Measurements from ENCODE around the gene DNAH1.
A peak's percentile ranks its signal among the peaks of the same experiment; 100 is the strongest.
"Not testable (repeated sequence)": the region's sequence is repeated elsewhere in the genome, so short reads cannot be mapped to it uniquely, and the experiment has no call there.

The DNAH1 gene

GRCh38 chr3:52280050-52280461 is 36.1 kb upstream of the DNAH1 start:
- no peaks in the 10 kb centered on the region for H3K9me3 ChIP-seq (ENCODE audit: control insufficient read depth, insufficient read depth, low read length)
- H3K27me3 ChIP-seq (ENCODE audit: control insufficient read depth, insufficient read depth, low read length), result no peaks in the 10 kb centered on the region
- H3K36me3 ChIP-seq (ENCODE audit: control insufficient read depth, insufficient read depth, low read length), result no peaks in the 10 kb centered on the region
- H3K4me1 ChIP-seq (ENCODE audit: control insufficient read depth, insufficient read depth, low read length), result peaks cover 7% of the 10 kb centered on the region
- no peak overlapping the region for H3K9ac ChIP-seq (ENCODE audit: low read depth, low read length)
- H3K4me3 ChIP-seq (ENCODE audit: low read depth, low read length), result no peak overlapping the region

- Histone ChIP-seq H3K9me3 (ENCODE audit: control insufficient read depth, insufficient read depth, low read length) (no peaks in the 10 kb centered on the region), H3K27me3 (ENCODE audit: control insufficient read depth, insufficient read depth, low read length) (no peaks in the 10 kb centered on the region), H3K4me3 (ENCODE audit: low read depth, low read length) (no peak overlapping the region), H3K36me3 (ENCODE audit: control insufficient read depth, insufficient read depth, low read length) (no peaks in the 10 kb centered on the region), H3K9ac (ENCODE audit: low read depth, low read length) (no peak overlapping the region), H3K4me1 (ENCODE audit: control insufficient read depth, insufficient read depth, low read length) (peaks cover 3% of the 10 kb centered on the region)
These were observed 33.9 kb upstream of the DNAH1 start for GRCh38 chr3:52281981-52282801.

GRCh38 chr3:52283306-52283705 is 32.8 kb upstream of the DNAH1 start:
- Histone ChIP-seq H3K4me3 (ENCODE audit: low read depth, low read length) (no peak overlapping the region), H3K9me3 (ENCODE audit: control insufficient read depth, insufficient read depth, low read length) (no peaks in the 10 kb centered on the region), H3K4me1 (ENCODE audit: control insufficient read depth, insufficient read depth, low read length) (peaks cover 3% of the 10 kb centered on the region), H3K36me3 (ENCODE audit: control insufficient read depth, insufficient read depth, low read length) (peaks cover 2% of the 10 kb centered on the region), H3K9ac (ENCODE audit: low read depth, low read length) (no peak overlapping the region), H3K27me3 (ENCODE audit: control insufficient read depth, insufficient read depth, low read length) (no peaks in the 10 kb centered on the region)

- H3K36me3 ChIP-seq (ENCODE audit: control insufficient read depth, insufficient read depth, low read length); H3K4me1 ChIP-seq (ENCODE audit: control insufficient read depth, insufficient read depth, low read length); H3K9me3 ChIP-seq (ENCODE audit: control insufficient read depth, insufficient read depth, low read length); H3K9ac ChIP-seq (ENCODE audit: low read depth, low read length); H3K27me3 ChIP-seq (ENCODE audit: control insufficient read depth, insufficient read depth, low read length); H3K4me3 ChIP-seq (ENCODE audit: low read depth, low read length): not testable (repeated sequence)
These were observed 32.1 kb upstream of the DNAH1 start for GRCh38 chr3:52284051-52284450.

GRCh38 chr3:52286777-52287110 is 29.4 kb upstream of the DNAH1 start:
- Histone ChIP-seq H3K4me3 (ENCODE audit: low read depth, low read length) (peak overlapping the region; percentile 97), H3K27me3 (ENCODE audit: control insufficient read depth, insufficient read depth, low read length) (no peaks in the 10 kb centered on the region), H3K4me1 (ENCODE audit: control insufficient read depth, insufficient read depth, low read length) (no peaks in the 10 kb centered on the region), H3K9me3 (ENCODE audit: control insufficient read depth, insufficient read depth, low read length) (no peaks in the 10 kb centered on the region), H3K9ac (ENCODE audit: low read depth, low read length) (peak overlapping the region; percentile 98), H3K36me3 (ENCODE audit: control insufficient read depth, insufficient read depth, low read length) (peaks cover 5% of the 10 kb centered on the region)

GRCh38 chr3:52288674-52289073 is 27.4 kb upstream of the DNAH1 start:
- H3K4me3 ChIP-seq (ENCODE audit: low read depth, low read length), result peak overlapping the region; percentile 97
- H3K9ac ChIP-seq (ENCODE audit: low read depth, low read length), result no peak overlapping the region

GRCh38 chr3:52289338-52289746 is 26.8 kb upstream of the DNAH1 start:
- Histone ChIP-seq H3K4me3 (ENCODE audit: low read depth, low read length) (no peak overlapping the region), H3K27me3 (ENCODE audit: control insufficient read depth, insufficient read depth, low read length) (no peaks in the 10 kb centered on the region), H3K9me3 (ENCODE audit: control insufficient read depth, insufficient read depth, low read length) (no peaks in the 10 kb centered on the region)

More at GRCh38 chr3:52288674-52289073, 27.4 kb upstream of the DNAH1 start:
- Histone ChIP-seq H3K36me3 (ENCODE audit: control insufficient read depth, insufficient read depth, low read length) (peaks cover 5% of the 10 kb centered on the region), H3K9me3 (ENCODE audit: control insufficient read depth, insufficient read depth, low read length) (no peaks in the 10 kb centered on the region), H3K27me3 (ENCODE audit: control insufficient read depth, insufficient read depth, low read length) (no peaks in the 10 kb centered on the region), H3K4me1 (ENCODE audit: control insufficient read depth, insufficient read depth, low read length) (no peaks in the 10 kb centered on the region)

GRCh38 chr3:52289747-52290595 is 26.1 kb upstream of the DNAH1 start:
- H3K4me1 ChIP-seq (ENCODE audit: control insufficient read depth, insufficient read depth, low read length), result no peaks in the 10 kb centered on the region
- no peaks in the 10 kb centered on the region for H3K27me3 ChIP-seq (ENCODE audit: control insufficient read depth, insufficient read depth, low read length)
- no peaks in the 10 kb centered on the region for H3K9me3 ChIP-seq (ENCODE audit: control insufficient read depth, insufficient read depth, low read length)
- peaks cover 5% of the 10 kb centered on the region for H3K36me3 ChIP-seq (ENCODE audit: control insufficient read depth, insufficient read depth, low read length)
- no peak overlapping the region for H3K4me3 ChIP-seq (ENCODE audit: low read depth, low read length)
- H3K9ac ChIP-seq (ENCODE audit: low read depth, low read length), result no peak overlapping the region

More at GRCh38 chr3:52289338-52289746, 26.8 kb upstream of the DNAH1 start:
- H3K9ac ChIP-seq (ENCODE audit: low read depth, low read length), result no peak overlapping the region
- peaks cover 5% of the 10 kb centered on the region for H3K36me3 ChIP-seq (ENCODE audit: control insufficient read depth, insufficient read depth, low read length)
- H3K4me1 ChIP-seq (ENCODE audit: control insufficient read depth, insufficient read depth, low read length), result no peaks in the 10 kb centered on the region

GRCh38 chr3:52290596-52291507 is 25.3 kb upstream of the DNAH1 start:
- H3K4me1 ChIP-seq (ENCODE audit: control insufficient read depth, insufficient read depth, low read length), result no peaks in the 10 kb centered on the region
- H3K4me3 ChIP-seq (ENCODE audit: low read depth, low read length), result no peak overlapping the region
- H3K36me3 ChIP-seq (ENCODE audit: control insufficient read depth, insufficient read depth, low read length), result peaks cover 5% of the 10 kb centered on the region
- no peak overlapping the region for H3K9ac ChIP-seq (ENCODE audit: low read depth, low read length)
- no peaks in the 10 kb centered on the region for H3K9me3 ChIP-seq (ENCODE audit: control insufficient read depth, insufficient read depth, low read length)
- no peaks in the 10 kb centered on the region for H3K27me3 ChIP-seq (ENCODE audit: control insufficient read depth, insufficient read depth, low read length)

- Histone ChIP-seq H3K9me3 (ENCODE audit: control insufficient read depth, insufficient read depth, low read length) (no peaks in the 10 kb centered on the region), H3K27me3 (ENCODE audit: control insufficient read depth, insufficient read depth, low read length) (no peaks in the 10 kb centered on the region), H3K4me3 (ENCODE audit: low read depth, low read length) (no peak overlapping the region), H3K9ac (ENCODE audit: low read depth, low read length) (no peak overlapping the region), H3K4me1 (ENCODE audit: control insufficient read depth, insufficient read depth, low read length) (no peaks in the 10 kb centered on the region), H3K36me3 (ENCODE audit: control insufficient read depth, insufficient read depth, low read length) (peaks cover 5% of the 10 kb centered on the region)
These were observed 24.5 kb upstream of the DNAH1 start for GRCh38 chr3:52291508-52292181.
